GM21529 (cell line): ENCODE data around the gene HPF1.
A peak's percentile ranks its signal among the peaks of the same experiment; 100 is the strongest.
"Not testable (repeated sequence)": the region's sequence is repeated elsewhere in the genome, so short reads cannot be mapped to it uniquely, and the experiment has no call there.

ENCODE experiments used
- ATAC-seq: cut with Tn5 transposase; IDR thresholded peaks from one replicate; pipeline ENCODE4 v1.9.1; 2021; ENCODE audit not compliant: unreplicated experiment

Gene HPF1

GRCh38 chr4:169757575-169758184, at the start of gene HPF1:
TSS of gene HPF1 (minus strand) at chr4:169757944. CDS start at chr4:169757877, 67 bp downstream.
- ATAC-seq: peak; percentile 94

GRCh38 chr4:169806770-169807169, 49.0 kb upstream of the HPF1 start:
- ATAC-seq: not testable (repeated sequence)

- no peak for ATAC-seq
These were observed 45.7 kb upstream of the HPF1 start for GRCh38 chr4:169803413-169803812.

- ATAC-seq: no peak
These were observed 45.1 kb upstream of the HPF1 start for GRCh38 chr4:169802873-169803272.

- no peak for ATAC-seq
These were observed 42.8 kb upstream of the HPF1 start for GRCh38 chr4:169800541-169800940.

GRCh38 chr4:169799260-169799659, 41.5 kb upstream of the HPF1 start:
- no peak for ATAC-seq

- ATAC-seq: no peak
These were observed 37.8 kb upstream of the HPF1 start for GRCh38 chr4:169795585-169795984.

- no peak for ATAC-seq
These were observed 33.9 kb upstream of the HPF1 start for GRCh38 chr4:169791527-169792156.

GRCh38 chr4:169791062-169791461, 33.3 kb upstream of the HPF1 start:
- no peak for ATAC-seq

GRCh38 chr4:169774466-169775445, 17.0 kb upstream of the HPF1 start:
- no peak for ATAC-seq

GRCh38 chr4:169773889-169774288, 16.1 kb upstream of the HPF1 start:
- no peak for ATAC-seq

- not testable (repeated sequence) for ATAC-seq
These were observed 13.9 kb upstream of the HPF1 start for GRCh38 chr4:169771556-169772080.

GRCh38 chr4:169770416-169770815, 12.7 kb upstream of the HPF1 start:
- ATAC-seq: no peak

GRCh38 chr4:169768385-169768784, 10.6 kb upstream of the HPF1 start:
- no peak for ATAC-seq

GRCh38 chr4:169766741-169767140, 9.0 kb upstream of the HPF1 start:
- no peak for ATAC-seq

GRCh38 chr4:169765835-169766234, 8.1 kb upstream of the HPF1 start:
- no peak for ATAC-seq

GRCh38 chr4:169761846-169762245, 4.1 kb upstream of the HPF1 start:
- ATAC-seq: no peak

- no peak for ATAC-seq
These were observed 738 bp upstream of the HPF1 start for GRCh38 chr4:169758401-169758962.

GRCh38 chr4:169756971-169757574, 671 bp downstream of the HPF1 start:
- ATAC-seq: peak; percentile 30

GRCh38 chr4:169745291-169745690, 12.5 kb downstream of the HPF1 start:
- ATAC-seq: no peak

GRCh38 chr4:169744601-169745000, 13.1 kb downstream of the HPF1 start:
- no peak for ATAC-seq
